NK-92 (cell line): ENCODE data around the gene THBS2.
"Not testable (repeated sequence)": the region's sequence is repeated elsewhere in the genome, so short reads cannot be mapped to it uniquely, and the experiment has no call there.

Experiments
- DNase-seq: peaks from one replicate; lab custom pipeline; 2025; ENCODE audit not compliant: unreplicated experiment; lab: John Stamatoyannopoulos, UW

The THBS2 gene

GRCh38 chr6:169186496-169187169, 67.0 kb downstream of the THBS2 start:
- DNase-seq = no peak

DNA sequence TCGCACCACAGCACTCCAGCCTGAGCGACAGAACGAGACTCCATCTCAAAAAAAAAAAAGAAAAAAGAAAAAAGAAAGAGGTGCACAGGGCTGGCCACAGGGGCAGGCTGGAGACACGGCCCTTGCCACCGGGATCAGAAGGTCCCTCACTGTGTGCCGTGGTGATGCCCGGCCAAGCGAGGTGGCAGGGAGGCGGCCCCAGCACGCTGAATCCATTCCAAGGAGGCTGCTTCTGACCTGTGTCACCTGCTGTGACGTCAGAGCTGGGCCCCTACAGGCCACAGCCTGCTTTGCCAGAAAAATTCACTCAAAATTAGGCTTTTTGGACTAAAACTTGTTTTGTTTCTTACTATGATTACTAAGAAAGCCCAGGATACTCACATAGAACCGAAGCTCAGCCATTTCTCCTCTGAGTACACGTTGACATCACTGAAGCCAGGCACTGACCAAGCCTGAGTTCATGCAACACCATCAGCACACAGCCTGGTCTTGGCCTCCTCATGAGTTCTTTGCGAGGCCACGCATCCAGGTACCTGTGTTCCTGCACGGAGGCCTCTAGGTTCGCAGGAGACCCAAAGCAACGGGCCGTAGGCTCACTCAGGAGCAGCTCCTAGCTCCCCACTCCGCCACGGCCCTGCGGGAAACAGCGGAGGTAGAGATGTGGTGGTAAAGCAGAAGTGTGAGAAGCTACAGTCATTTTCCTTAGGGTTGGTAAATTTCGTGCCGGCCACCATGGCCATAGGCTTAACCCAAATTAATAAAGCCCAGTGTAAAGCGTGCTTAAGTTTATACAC, 67.8 kb downstream of the THBS2 start:
- no peak for DNase-seq

DNA sequence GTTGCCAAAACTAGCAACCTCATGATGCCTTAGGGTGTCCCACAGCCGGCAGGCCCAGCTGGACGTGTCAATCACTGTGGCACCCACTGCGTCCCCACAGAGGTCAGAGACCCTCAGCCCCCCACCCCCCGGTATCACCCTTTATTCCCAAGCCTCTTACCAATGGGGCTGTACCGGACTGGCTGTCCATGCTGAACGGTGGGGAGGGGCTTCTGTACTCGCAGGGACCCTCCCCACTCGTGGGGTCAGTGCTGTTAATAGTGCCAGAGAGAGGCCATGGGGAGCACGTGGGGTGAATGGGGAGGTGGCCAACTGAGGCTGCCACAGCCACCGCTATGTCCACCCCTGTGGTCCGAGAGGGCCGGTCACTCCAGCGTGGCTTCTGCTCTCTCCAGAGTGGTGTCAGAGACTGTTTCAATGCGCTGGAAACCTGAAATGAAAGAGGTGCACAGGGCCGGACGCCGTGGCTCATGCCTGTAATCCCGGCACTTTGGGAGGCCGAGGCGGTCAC, 68.6 kb downstream of the THBS2 start:
- no peak for DNase-seq

DNA sequence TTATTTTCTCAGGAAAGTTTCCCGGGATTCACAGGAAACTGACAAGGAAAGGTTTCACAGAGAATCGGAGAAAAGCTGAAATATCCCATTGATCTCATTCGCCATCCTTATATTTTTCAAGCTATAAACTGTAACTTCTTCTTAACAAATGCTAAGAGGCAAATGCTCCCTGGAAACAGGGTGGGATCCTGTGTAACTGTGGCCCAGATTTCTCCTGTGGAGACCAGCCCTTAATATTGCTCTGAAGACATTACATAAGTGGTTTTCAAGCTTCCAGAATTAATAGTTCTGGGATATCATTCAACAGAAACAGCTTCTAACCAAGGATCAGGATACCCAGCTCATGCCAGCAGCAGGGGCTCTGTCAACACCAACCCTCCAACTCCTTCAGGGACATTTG, 69.2 kb downstream of the THBS2 start:
- DNase-seq = no peak

- no peak for DNase-seq
These were observed 70.4 kb downstream of the THBS2 start for GRCh38 chr6:169183233-169183632.

DNA sequence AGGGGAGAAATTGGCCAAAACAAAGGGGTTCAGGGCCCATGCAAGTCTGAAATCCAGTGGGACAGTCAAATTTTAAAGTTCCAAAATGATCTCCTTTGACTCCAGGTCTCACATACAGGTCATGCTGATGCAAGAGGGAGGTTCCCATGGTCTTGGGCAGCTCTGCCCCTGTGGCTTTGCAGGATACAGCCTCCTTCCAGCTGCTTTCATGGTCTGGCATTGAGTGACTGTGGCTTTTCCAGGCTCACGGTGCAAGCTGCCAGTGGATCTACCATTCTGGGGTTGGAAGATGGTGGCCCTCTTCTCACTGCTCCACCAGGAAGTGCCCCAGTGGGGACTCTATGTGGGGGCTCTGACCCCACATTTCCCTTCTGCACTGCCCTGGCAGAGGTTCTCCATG, 73.8 kb downstream of the THBS2 start:
- not testable (repeated sequence) for DNase-seq

DNA sequence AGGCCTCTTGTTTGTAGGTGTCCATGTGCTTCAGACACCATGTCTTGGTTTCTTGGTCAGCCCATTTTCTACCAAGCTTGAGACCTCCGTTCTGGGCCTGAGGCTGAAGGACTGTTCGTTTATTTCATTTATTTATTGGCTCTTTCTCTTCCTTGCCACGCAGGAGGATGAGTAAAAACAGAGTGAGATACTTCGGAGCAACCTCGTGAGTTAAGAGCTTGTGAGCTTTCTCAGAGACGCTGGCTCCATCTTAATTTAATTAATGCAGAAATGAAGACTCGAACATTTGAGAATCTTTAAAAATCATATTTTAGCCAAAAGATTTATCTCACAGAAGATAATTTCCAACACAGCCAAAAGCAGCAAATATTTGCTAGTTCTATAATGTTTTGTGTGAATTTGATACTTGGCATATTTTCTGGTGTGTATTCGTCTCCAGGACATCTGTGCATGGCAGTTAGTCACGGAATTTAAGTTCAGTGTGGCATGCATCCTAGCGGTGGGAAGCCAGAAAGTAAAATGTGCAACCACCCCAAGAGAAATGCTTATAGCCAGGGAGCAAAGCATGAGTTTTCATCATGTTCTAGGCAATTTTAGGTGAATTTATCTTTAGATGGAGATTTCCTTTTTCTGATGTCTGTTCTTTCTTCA, 76.0 kb downstream of the THBS2 start:
- DNase-seq = no peak

GRCh38 chr6:169176361-169176991, 77.2 kb downstream of the THBS2 start:
- no peak for DNase-seq

DNA sequence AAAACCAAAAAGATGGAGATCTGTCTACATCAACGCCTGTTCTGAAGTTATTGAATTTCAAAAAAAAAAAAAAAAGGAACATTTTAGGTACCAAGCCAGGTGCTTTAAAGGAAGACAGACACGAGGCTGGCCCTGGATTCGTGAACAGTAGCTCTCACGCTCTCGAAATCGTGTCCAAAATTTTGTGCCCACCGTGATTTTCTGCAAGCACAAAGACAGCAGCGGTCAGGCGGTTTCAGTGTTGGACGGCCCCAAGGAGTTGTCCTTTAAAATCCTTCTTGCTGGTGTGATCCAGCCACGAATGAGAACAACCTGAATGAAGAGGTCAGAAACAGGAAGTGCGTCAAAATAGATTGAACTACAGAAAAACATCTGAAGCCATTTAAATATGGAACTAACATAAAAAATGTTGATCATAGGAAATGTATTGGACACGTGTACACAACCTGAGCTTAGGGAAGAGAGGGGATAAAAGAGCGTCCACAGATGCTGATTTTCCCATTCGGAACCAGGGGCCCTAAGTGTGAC, 78.2 kb downstream of the THBS2 start:
- no peak for DNase-seq

DNA sequence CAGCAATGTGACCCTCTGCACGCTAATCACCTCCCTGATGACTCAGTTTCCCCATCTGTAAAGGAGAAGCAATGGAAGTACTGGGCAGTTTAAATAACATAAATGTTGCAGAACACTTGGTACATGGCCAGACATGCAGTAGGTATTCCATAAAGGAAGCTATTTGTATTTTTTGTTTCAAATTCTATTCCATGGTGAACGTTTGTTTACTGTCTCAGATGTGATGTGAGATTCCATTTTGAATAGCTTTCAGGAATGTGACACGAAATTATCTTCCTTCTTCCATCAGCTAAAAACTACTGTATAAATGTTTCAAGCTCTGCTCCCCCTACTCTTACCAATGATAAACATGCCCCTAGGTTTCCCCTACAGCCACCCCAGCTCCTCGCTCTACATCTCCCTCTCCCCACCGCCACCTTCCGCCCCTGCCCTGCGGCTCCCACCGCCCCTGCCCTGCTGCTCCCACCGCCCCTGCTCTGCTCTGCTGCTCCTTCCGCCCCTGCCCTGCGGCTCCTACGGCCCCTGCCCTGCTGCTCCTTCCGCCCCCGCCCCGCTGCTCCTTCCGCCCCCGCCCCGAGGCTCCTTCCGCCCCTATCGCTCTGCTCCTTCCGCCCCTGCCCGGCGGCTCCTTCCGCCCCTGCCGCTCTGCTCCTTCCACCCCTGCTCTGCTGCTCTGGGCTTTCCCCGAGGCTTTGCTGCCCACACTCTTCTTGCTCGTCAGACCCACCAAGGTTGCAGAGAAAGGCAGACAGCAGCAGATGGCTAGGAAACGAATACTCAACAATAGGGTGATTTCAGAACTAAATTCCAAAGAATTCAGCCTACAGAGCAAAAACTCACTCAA, 78.9 kb downstream of the THBS2 start:
- DNase-seq = no peak

DNA sequence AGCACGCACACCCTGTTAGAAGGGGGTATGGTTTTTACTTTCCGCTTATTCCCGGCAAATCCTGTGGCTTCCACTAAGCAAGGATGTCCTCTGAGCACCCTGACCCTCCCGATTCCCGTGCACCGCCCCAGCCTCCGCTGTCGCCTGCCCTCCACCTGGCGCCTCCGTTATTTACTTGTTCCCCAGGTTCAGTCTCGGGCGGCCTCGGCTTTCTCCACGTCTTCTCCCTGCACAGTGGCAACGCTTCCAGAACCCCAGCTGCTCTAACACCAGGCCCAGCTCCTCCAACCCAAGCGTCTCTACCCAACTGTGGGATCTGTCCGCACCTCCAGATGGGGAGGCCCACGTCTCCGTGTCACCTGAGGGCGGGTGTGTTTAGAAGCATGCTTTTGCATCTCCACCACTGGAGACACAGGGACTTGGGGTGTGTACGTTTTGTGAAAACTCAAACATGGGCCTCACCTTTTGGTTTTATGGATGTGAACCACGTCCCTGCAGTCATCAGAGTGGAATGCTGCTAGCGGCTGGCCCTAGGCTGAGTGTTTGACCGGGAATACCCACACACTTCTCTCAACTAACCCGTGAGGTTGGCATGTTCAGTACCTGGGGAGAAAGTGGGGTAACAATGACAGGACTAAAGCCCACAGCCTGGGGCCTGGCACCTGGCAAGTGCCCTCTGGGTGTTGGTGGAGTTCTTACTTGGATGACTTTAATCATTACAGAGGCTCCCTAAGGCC, 79.9 kb downstream of the THBS2 start:
- DNase-seq = no peak

GRCh38 chr6:169172946-169173345, 80.7 kb downstream of the THBS2 start:
- DNase-seq = no peak

DNA sequence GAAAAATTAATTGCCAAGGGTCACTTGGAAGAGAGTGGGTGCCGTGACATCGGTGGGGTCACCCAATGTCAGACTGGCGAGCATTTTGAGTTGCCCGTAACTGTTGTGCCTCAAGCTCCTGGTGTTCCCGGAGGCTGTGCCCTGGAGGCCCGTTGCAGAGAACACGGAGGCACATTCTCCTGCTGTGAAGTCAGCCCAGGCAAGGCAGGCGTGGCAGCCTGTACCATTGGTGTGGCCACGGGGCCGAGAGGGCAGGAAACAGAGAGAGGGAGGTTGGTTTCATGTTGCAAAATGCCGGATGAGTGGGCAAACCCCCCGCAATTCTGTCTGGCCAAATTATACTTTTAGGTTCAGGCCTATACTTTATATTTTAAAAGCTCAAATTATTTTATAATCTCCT, 81.2 kb downstream of the THBS2 start:
- no peak for DNase-seq

GRCh38 chr6:169171951-169172350, 81.7 kb downstream of the THBS2 start:
- DNase-seq = no peak

DNA sequence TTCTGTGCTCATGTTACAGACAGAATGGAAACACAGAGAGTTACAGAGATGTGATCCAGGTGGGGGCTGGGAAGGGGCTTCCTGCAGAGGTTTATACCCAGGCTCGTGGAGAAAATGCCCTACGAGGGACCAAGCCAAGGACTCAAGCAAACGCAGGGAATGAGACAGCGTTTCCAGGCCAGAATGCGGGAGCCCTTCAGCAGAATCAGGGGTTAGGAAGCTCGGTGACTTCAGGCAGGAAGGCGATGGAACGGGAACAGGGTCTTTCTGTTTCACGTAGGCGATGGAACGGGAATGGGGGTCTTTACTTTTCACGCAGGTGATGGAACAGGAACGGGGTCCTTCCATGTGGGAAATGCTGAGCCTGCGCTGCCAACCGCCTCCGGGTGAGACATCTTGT, 82.6 kb downstream of the THBS2 start:
- no peak for DNase-seq

DNA sequence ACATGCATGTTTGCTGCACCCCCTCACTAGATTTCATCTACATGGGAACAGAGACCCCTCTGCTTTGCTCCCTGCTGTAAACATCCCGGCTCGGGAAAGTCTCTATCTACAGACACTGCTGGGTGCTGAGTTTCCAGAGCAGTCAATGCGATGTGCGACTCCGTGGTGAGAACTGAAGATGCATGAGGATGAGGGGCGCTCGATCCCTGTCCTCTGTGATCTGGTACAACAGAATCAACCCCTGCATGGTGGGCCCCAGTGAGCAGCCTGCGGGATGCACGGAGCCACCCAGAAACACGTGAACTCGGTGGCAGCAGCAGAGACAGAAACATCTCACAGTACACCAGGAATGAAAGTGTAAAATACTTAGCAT, 83.1 kb downstream of the THBS2 start:
- DNase-seq = no peak

DNA sequence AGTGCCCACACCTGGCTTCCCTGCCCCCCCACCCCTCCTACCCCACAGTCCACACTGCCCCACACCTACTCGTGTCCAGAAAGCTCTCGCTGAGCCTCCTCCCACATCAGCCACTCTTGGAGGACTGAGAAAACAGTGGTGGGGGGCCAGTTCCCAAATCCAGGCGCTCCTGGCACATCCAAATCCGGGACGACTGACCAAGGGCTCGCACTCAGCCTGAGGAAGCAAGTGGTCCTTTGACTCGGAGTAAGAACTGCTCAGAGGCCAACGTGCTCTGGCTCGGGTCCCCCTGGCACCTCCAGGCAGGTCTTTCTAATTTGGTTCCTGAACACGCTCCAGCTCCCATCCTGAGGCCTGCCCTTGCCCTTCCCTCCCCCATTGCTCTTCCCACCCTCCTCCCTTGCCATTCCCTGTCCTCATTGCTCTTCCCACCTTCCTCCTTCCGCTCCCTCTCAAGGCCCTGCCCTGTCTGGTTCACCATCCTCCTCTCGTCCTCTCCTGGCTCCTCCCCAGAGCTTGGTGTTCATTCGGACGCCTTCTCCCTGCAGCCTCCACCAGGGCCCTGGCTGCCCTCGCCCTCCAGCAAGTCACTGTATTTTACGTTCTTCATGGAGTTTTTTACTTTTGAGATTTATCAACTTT, 83.6 kb downstream of the THBS2 start:
- DNase-seq = no peak

DNA sequence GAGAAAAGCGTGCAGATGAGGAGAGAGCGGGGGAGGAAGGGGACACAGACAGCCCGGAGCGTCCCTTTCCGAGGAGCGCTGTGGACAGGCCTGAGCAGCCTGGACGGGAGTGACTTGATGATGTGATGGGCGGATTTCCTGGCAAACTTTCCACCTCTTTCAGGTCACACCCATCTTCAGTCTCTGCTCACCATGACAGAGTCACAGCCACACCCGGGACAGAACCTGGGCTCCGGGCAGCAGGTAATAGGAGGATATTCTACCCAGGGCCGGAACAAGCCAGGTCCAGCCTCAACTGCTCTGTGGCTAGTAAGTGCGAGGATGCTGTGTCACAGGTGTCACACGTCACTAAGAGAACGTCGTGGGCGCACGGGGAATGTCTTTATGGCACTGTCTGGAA, 84.3 kb downstream of the THBS2 start:
- DNase-seq = no peak

GRCh38 chr6:169168706-169169105, 84.9 kb downstream of the THBS2 start:
- DNase-seq = no peak
